Activated naive CD8-positive, alpha-beta T cell treated with anti-CD3 and anti-CD28 coated beads, Interleukin-2, amount 10 ng/mL, durations not matched to agents 7 days and 5 days (primary cell): Measurements from ENCODE around the gene CHPF2. TPM values are rescaled to one million over a fixed set of nuclear protein-coding genes. Genes with fewer than 3 reads are reported as not detected.

Experiments used
- ATAC-seq: fragments of 150-1000 bp; cut with Tn5 transposase; one replicate; pipeline ENCODE4 v1.10.0; 2021; ENCODE audit warnings: low read depth, moderate library complexity
- POLR2A ChIA-PET: fragments of 350-600 bp; sonication (Branson Sonifier 250); formaldehyde crosslinking; loops from one replicate; lab custom pipeline; 2021; ENCODE audit warnings: antibody characterized with exemption; lab: Charles Lee
- DNase-seq: peaks from one replicate; pipeline ENCODE4 v3.0.0; 2021
- H3K27ac Mint-ChIP-seq: one replicate; pipeline ENCODE4 v1.8.0; 2022; ENCODE audit warnings: mild to moderate bottlenecking, mixed read lengths
- H3K27me3 Mint-ChIP-seq: one replicate; pipeline ENCODE4 v1.8.0; 2022; ENCODE audit warnings: mild to moderate bottlenecking, moderate library complexity, mixed read lengths
- H3K36me3 Mint-ChIP-seq: one replicate; pipeline ENCODE4 v1.8.0; 2021; ENCODE audit warnings: mild to moderate bottlenecking, mixed read lengths
- H3K4me1 Mint-ChIP-seq: one replicate; pipeline ENCODE4 v1.8.0; 2021; ENCODE audit warnings: mixed read lengths
- H3K4me3 Mint-ChIP-seq: one replicate; pipeline ENCODE4 v1.8.0; 2022; ENCODE audit warnings: mild to moderate bottlenecking, moderate library complexity, mixed read lengths
- H3K9me3 Mint-ChIP-seq: one replicate; pipeline ENCODE4 v1.8.0; 2021; ENCODE audit warnings: mixed read lengths
- total RNA-seq, 2 experiments: library from RNA; stranded (reverse); gene quantifications; one replicate each; pipeline ENCODE4 v1.2.3, GENCODE V29; 2021

The CHPF2 gene
- total RNA-seq, 2 experiments from 2014 or later: 44.3 to 48.4 TPM

GRCh38 chr7:151229249-151229648 is 3.0 kb upstream of the CHPF2 start:
- H3K9me3 Mint-ChIP-seq: no peaks in the 10 kb centered on the region
- no peak overlapping the region for H3K27ac Mint-ChIP-seq
- H3K27me3 Mint-ChIP-seq: peaks cover 6% of the 10 kb centered on the region
- POLR2A ChIA-PET: no interaction called here
- DNase-seq (no peak), ATAC-seq (no peak)
- H3K36me3 Mint-ChIP-seq: peaks cover 2% of the 10 kb centered on the region
- peaks cover 37% of the 10 kb centered on the region for H3K4me1 Mint-ChIP-seq
- H3K4me3 Mint-ChIP-seq: no peak overlapping the region

GRCh38 chr7:151231080-151231479 is 1.2 kb upstream of the CHPF2 start:
- no peak for ATAC-seq
- Mint-ChIP-seq H3K4me3 (peak overlapping the region; percentile 39), H3K27ac (no peak overlapping the region), H3K36me3 (peaks cover 2% of the 10 kb centered on the region), H3K4me1 (peaks cover 27% of the 10 kb centered on the region), H3K9me3 (no peaks in the 10 kb centered on the region), H3K27me3 (peaks cover 6% of the 10 kb centered on the region)
- POLR2A ChIA-PET: no interaction called here
- no peak for DNase-seq

- Mint-ChIP-seq H3K36me3 (no peaks in the 10 kb centered on the region), H3K9me3 (no peaks in the 10 kb centered on the region), H3K4me1 (peaks cover 17% of the 10 kb centered on the region), H3K27ac (peak overlapping the region; percentile 99), H3K27me3 (peaks cover 6% of the 10 kb centered on the region), H3K4me3 (peak overlapping the region; percentile 99)
- POLR2A ChIA-PET: interaction anchor here (0.5 to 3.6 kb wide), 9 partner anchors 10 to 108 kb away, joined by 3 to 39 read pairs (median 4); partner anchors contain the start of gene NUB1
- peak; percentile 69 for ATAC-seq
- peak; percentile 68 for DNase-seq
Observed at GRCh38 chr7:151232917-151233701, 826 bp downstream of the CHPF2 start.

- POLR2A ChIA-PET: interaction anchor here (1.1 to 3.6 kb wide), 3 partner anchors 9 to 27 kb away, joined by 5 to 39 read pairs (median 10); no protein-coding TSS in a partner anchor
- H3K4me1 Mint-ChIP-seq: peaks cover 15% of the 10 kb centered on the region
- ATAC-seq: no peak
Observed at GRCh38 chr7:151233804-151234203, 1.5 kb downstream of the CHPF2 start.

GRCh38 chr7:151235091-151235787 is 3.0 kb downstream of the CHPF2 start:
- Mint-ChIP-seq H3K27ac (no peak overlapping the region), H3K4me3 (no peak overlapping the region), H3K4me1 (peaks cover 15% of the 10 kb centered on the region), H3K9me3 (no peaks in the 10 kb centered on the region), H3K36me3 (peaks cover 2% of the 10 kb centered on the region), H3K27me3 (peaks cover 3% of the 10 kb centered on the region)
- POLR2A ChIA-PET: interaction anchor here (3.6 kb wide), 1 partner anchor 8 kb away, joined by 39 read pairs; no protein-coding TSS in a partner anchor
- DNase-seq (no peak), ATAC-seq (no peak)

More at GRCh38 chr7:151233804-151234203, 1.5 kb downstream of the CHPF2 start:
- H3K4me3 Mint-ChIP-seq: peak overlapping the region; percentile 99
- H3K27ac Mint-ChIP-seq: peak overlapping the region; percentile 99
- no peak for DNase-seq
- H3K9me3 Mint-ChIP-seq: no peaks in the 10 kb centered on the region
- peaks cover 6% of the 10 kb centered on the region for H3K27me3 Mint-ChIP-seq
- H3K36me3 Mint-ChIP-seq: no peaks in the 10 kb centered on the region

- ATAC-seq (no peak), DNase-seq (no peak)
- H3K27ac Mint-ChIP-seq: no peak overlapping the region
- no peaks in the 10 kb centered on the region for H3K27me3 Mint-ChIP-seq
- POLR2A ChIA-PET: interaction anchor here (1.3 kb wide), 1 partner anchor 9 kb away, joined by 6 read pairs; the partner anchor contains the start of gene ABCF2
- H3K36me3 Mint-ChIP-seq: peaks cover 2% of the 10 kb centered on the region
- no peak overlapping the region for H3K4me3 Mint-ChIP-seq
- no peaks in the 10 kb centered on the region for H3K9me3 Mint-ChIP-seq
- H3K4me1 Mint-ChIP-seq: peaks cover 19% of the 10 kb centered on the region
Observed at GRCh38 chr7:151236406-151236805, 4.1 kb downstream of the CHPF2 start.

- no peaks in the 10 kb centered on the region for H3K9me3 Mint-ChIP-seq
- no peak overlapping the region for H3K27ac Mint-ChIP-seq
- H3K36me3 Mint-ChIP-seq: peaks cover 2% of the 10 kb centered on the region
- DNase-seq: no peak
- H3K4me1 Mint-ChIP-seq: peaks cover 12% of the 10 kb centered on the region
- POLR2A ChIA-PET: interaction anchor here (1.3 kb wide), 1 partner anchor 10 kb away, joined by 6 read pairs; the partner anchor contains the start of gene ABCF2
- no peaks in the 10 kb centered on the region for H3K27me3 Mint-ChIP-seq
- no peak overlapping the region for H3K4me3 Mint-ChIP-seq
- no peak for ATAC-seq
Observed at GRCh38 chr7:151237244-151238189, 5.2 kb downstream of the CHPF2 start.

- no peaks in the 10 kb centered on the region for H3K9me3 Mint-ChIP-seq
- DNase-seq (no peak), ATAC-seq (no peak)
- H3K27me3 Mint-ChIP-seq: no peaks in the 10 kb centered on the region
- H3K36me3 Mint-ChIP-seq: peaks cover 2% of the 10 kb centered on the region
- POLR2A ChIA-PET: interaction anchor here (1.5 kb wide), 1 partner anchor 11 kb away, joined by 3 read pairs; the partner anchor contains the start of gene ABCF2
- peaks cover 17% of the 10 kb centered on the region for H3K4me1 Mint-ChIP-seq
- H3K4me3 Mint-ChIP-seq: no peak overlapping the region
- H3K27ac Mint-ChIP-seq: no peak overlapping the region
Observed at GRCh38 chr7:151238190-151238810, 6.0 kb downstream of the CHPF2 start.

GRCh38 chr7:151238924-151239836 is 6.9 kb downstream of the CHPF2 start:
- peaks cover 17% of the 10 kb centered on the region for H3K4me1 Mint-ChIP-seq
- H3K4me3 Mint-ChIP-seq: no peak overlapping the region
- POLR2A ChIA-PET: interaction anchor here (1.5 kb wide), 1 partner anchor 12 kb away, joined by 3 read pairs; the partner anchor contains the start of gene ABCF2
- H3K9me3 Mint-ChIP-seq: no peaks in the 10 kb centered on the region
- ATAC-seq: no peak
- no peak overlapping the region for H3K27ac Mint-ChIP-seq
- H3K27me3 Mint-ChIP-seq: no peaks in the 10 kb centered on the region
- H3K36me3 Mint-ChIP-seq: peaks cover 2% of the 10 kb centered on the region
- no peak for DNase-seq

- POLR2A ChIA-PET: interaction anchor here (1.5 kb wide), 1 partner anchor 13 kb away, joined by 3 read pairs; the partner anchor contains the start of gene ABCF2
- H3K27ac Mint-ChIP-seq: peak overlapping the region; percentile 64
- peaks cover 23% of the 10 kb centered on the region for H3K4me1 Mint-ChIP-seq
- H3K9me3 Mint-ChIP-seq: no peaks in the 10 kb centered on the region
- DNase-seq (no peak), ATAC-seq (no peak)
- peaks cover 4% of the 10 kb centered on the region for H3K27me3 Mint-ChIP-seq
- no peak overlapping the region for H3K4me3 Mint-ChIP-seq
- H3K36me3 Mint-ChIP-seq: peaks cover 2% of the 10 kb centered on the region
Observed at GRCh38 chr7:151239837-151240459, 7.7 kb downstream of the CHPF2 start.

GRCh38 chr7:151240536-151240935 is 8.3 kb downstream of the CHPF2 start:
- POLR2A ChIA-PET: no interaction called here
- H3K27ac Mint-ChIP-seq: peak overlapping the region; percentile 51
- peaks cover 5% of the 10 kb centered on the region for H3K27me3 Mint-ChIP-seq
- H3K4me3 Mint-ChIP-seq: no peak overlapping the region
- H3K9me3 Mint-ChIP-seq: no peaks in the 10 kb centered on the region
- peaks cover 2% of the 10 kb centered on the region for H3K36me3 Mint-ChIP-seq
- DNase-seq (no peak), ATAC-seq (no peak)
- peaks cover 24% of the 10 kb centered on the region for H3K4me1 Mint-ChIP-seq
